K562 (cell line): Measurements from ENCODE around the gene FKBP1B. TPM values are rescaled to one million over a fixed set of nuclear protein-coding genes. Genes with fewer than 3 reads are reported as not detected.

ENCODE experiments used
- ATAC-seq: fragments of 200-7000 bp; cut with Tn5 transposase; 3 replicates; pipeline ENCODE4 v1.9.1; 2020; ENCODE audit warnings: moderate library complexity
- BruUV-seq: library from RNA; stranded (reverse); fragments of 400-500 nt; replicated peaks from 2 replicates; lab custom pipeline; 2021; lab: Mats Ljungman, UMichigan
- CTCF ChIA-PET: fragments of 300-600 bp; formaldehyde crosslinking; extraction: SDS; loops from one replicate; lab custom pipeline; 2021; ENCODE audit warnings: low intra/inter-chr PET ratio; lab: Yijun Ruan, JAX
- POLR2A ChIA-PET: fragments of 300-600, 350-650 bp; sonication (Branson Sonifier 250); formaldehyde crosslinking; extraction: SDS; loops from one replicate; lab custom pipeline; 2021; ENCODE audit warnings: antibody characterized with exemption, inconsistent platforms; lab: Yijun Ruan, JAX
- DNase-seq, 4 experiments: peaks; one replicate each; pipeline versions ENCODE4 v3.0.0 to v3.0.0-alpha.2; 2011 to 2018; ENCODE audit warnings: low spot score in 3 of 4, mixed read lengths in 3 of 4; ENCODE audit errors: extremely low read depth in 1 of 4
- FAIRE-seq: peaks from 2 replicates; lab custom pipeline; 2011; peaks lifted over from hg19 to GRCh38; lab: Jason Lieb, UNC
- H2AFZ ChIP-seq: 2 replicates; pipeline ENCODE4 v1.6.0; 2011; ENCODE audit warnings: low read depth, low read length, control low read depth, inconsistent platforms
- H3K27ac ChIP-seq: fragments of 200-600 bp; 3 replicates; pipeline ENCODE4 v1.8.0; 2011; ENCODE audit warnings: low read depth, mild to moderate bottlenecking, control low read depth, inconsistent platforms, low read length, moderate library complexity, mixed read lengths; ENCODE audit errors: extremely low read depth
- H3K27me3 ChIP-seq, 2 experiments: fragments of 300-600 bp in 1 of 2; 2 replicates in 1 of 2; 3 replicates in 1 of 2; pipeline versions ENCODE4 v1.6.0 to v1.8.0; 2011; ENCODE audit warnings: inconsistent platforms in 2 of 2, low read length in 2 of 2, mild to moderate bottlenecking in 1 of 2, mixed read lengths in 1 of 2, moderate library complexity in 1 of 2; ENCODE audit not compliant: control insufficient read depth in 2 of 2, insufficient read depth in 2 of 2
- H3K36me3 ChIP-seq: fragments of 300-600 bp; 3 replicates; pipeline ENCODE4 v1.8.0; 2011; ENCODE audit warnings: mild to moderate bottlenecking, low read length, inconsistent platforms; ENCODE audit not compliant: control insufficient read depth, insufficient read depth
- H3K4me1 ChIP-seq, 2 experiments: fragments of 200-600 bp in 1 of 2; replicated peaks in 1 of 2; 2 replicates in 1 of 2; 3 replicates in 1 of 2; pipeline versions ENCODE4 v1.5.1 to v1.8.0; 2011; ENCODE audit warnings: inconsistent platforms in 2 of 2, low read length in 2 of 2, mild to moderate bottlenecking in 1 of 2, mixed read lengths in 1 of 2, moderate library complexity in 1 of 2; ENCODE audit not compliant: control insufficient read depth in 2 of 2, insufficient read depth in 2 of 2
- H3K4me2 ChIP-seq: 2 replicates; pipeline ENCODE4 v1.6.1; 2011; ENCODE audit warnings: low read length, control low read depth, inconsistent platforms, mixed read lengths; ENCODE audit not compliant: insufficient read depth
- H3K4me3 ChIP-seq: fragments of 200-600 bp; sonication (generic), shearing (Covaris generic); 2 replicates; pipeline ENCODE4 v1.5.1; 2016; ENCODE audit warnings: control low read depth, inconsistent platforms
- H3K79me2 ChIP-seq: fragments of 200-600 bp; 3 replicates; pipeline ENCODE4 v1.8.0; 2011; ENCODE audit warnings: low read length, inconsistent platforms; ENCODE audit not compliant: control insufficient read depth, insufficient read depth
- H3K9ac ChIP-seq, 2 experiments: 2 replicates each; pipeline versions ENCODE4 v1.6.0 to v1.6.1; 2011; ENCODE audit warnings: low read depth in 2 of 2, low read length in 2 of 2, control low read depth in 1 of 2, inconsistent platforms in 1 of 2, mild to moderate bottlenecking in 1 of 2, mixed read lengths in 1 of 2; ENCODE audit not compliant: insufficient read depth in 1 of 2
- H3K9me1 ChIP-seq: one replicate; pipeline ENCODE4 v1.6.0; 2011; ENCODE audit warnings: inconsistent platforms, mild to moderate bottlenecking, low read length, moderate library complexity; ENCODE audit not compliant: control insufficient read depth, insufficient read depth
- H3K9me3 ChIP-seq: replicated peaks from 2 replicates; pipeline ENCODE4 v1.5.1; 2011; ENCODE audit warnings: low read depth, low read length, inconsistent platforms; ENCODE audit not compliant: control insufficient read depth, insufficient read depth
- H4K20me1 ChIP-seq: replicated peaks from 2 replicates; pipeline ENCODE4 v1.6.1; 2011; ENCODE audit warnings: low read length, inconsistent platforms, mixed read lengths; ENCODE audit not compliant: control insufficient read depth, insufficient read depth
- C11orf30 ChIP-seq: fragments of 450-650 bp; IDR thresholded peaks from 2 replicates; pipeline ENCODE4 v1.6.1; 2016; ENCODE audit warnings: low read depth, mild to moderate bottlenecking
- CBFA2T2 ChIP-seq: fragments of 450-650 bp; conservative IDR thresholded peaks from 2 replicates; pipeline ENCODE4 v1.6.1; 2017; ENCODE audit warnings: mild to moderate bottlenecking
- CBX1 ChIP-seq: sonication (generic); IDR thresholded peaks from 2 replicates; pipeline ENCODE4 v1.6.1; 2016; ENCODE audit warnings: antibody characterized with exemption, low read depth, mild to moderate bottlenecking
- CBX8 ChIP-seq: fragments of 200-600 bp; sonication (generic); IDR thresholded peaks from 2 replicates; pipeline ENCODE4 v1.6.1; 2012; ENCODE audit warnings: borderline replicate concordance, mixed run types, low read depth, mild to moderate bottlenecking, moderate library complexity, mixed read lengths, low read length, control low read depth, inconsistent platforms; ENCODE audit not compliant: poor library complexity, severe bottlenecking; ENCODE audit errors: extremely low read depth
- CREB1 ChIP-seq, 2 experiments: sonication (generic) in 1 of 2; formaldehyde crosslinking in 1 of 2; IDR thresholded peaks; 2 replicates each; pipeline versions ENCODE4 v1.6.1 to v1.8.0; 2012 to 2022; ENCODE audit warnings: inconsistent platforms in 1 of 2, mild to moderate bottlenecking in 1 of 2, missing genetic modification reagents in 1 of 2, moderate library complexity in 1 of 2
- CREM ChIP-seq: IDR thresholded peaks from 2 replicates; pipeline ENCODE4 v1.6.1; 2014; ENCODE audit warnings: antibody characterized with exemption, low read depth
- DMBX1 ChIP-seq: fragments of 250-450 bp; sonication (Bioruptor Pico); IDR thresholded peaks from 2 replicates; pipeline ENCODE4 v1.8.0; 2022; ENCODE audit warnings: inconsistent platforms, mild to moderate bottlenecking, moderate library complexity, borderline replicate concordance
- HDAC2 ChIP-seq: fragments of 450-650 bp; IDR thresholded peaks from 2 replicates; pipeline ENCODE4 v1.6.1; 2016; ENCODE audit warnings: mild to moderate bottlenecking
- MAFF ChIP-seq: IDR thresholded peaks from 2 replicates; pipeline ENCODE4 v1.6.1; 2012; ENCODE audit warnings: low read length, improper control_type of control experiment
- MCM7 ChIP-seq, 2 experiments: fragments of 450-650 bp; IDR thresholded peaks; 2 replicates each; pipeline ENCODE4 v1.6.1; 2016 to 2018
- MEIS2 ChIP-seq: fragments of 450-650 bp; IDR thresholded peaks from 2 replicates; pipeline ENCODE4 v1.6.1; 2014; ENCODE audit warnings: mild to moderate bottlenecking; ENCODE audit not compliant: partially characterized antibody
- NCOA1 ChIP-seq: fragments of 450-650 bp; IDR thresholded peaks from 2 replicates; pipeline ENCODE4 v1.6.1; 2016; ENCODE audit warnings: low read depth
- NFATC3 ChIP-seq: fragments of 450-650 bp; IDR thresholded peaks from 2 replicates; pipeline ENCODE4 v1.6.1; 2017; ENCODE audit warnings: mild to moderate bottlenecking
- STAG1 ChIP-seq: sonication (generic); formaldehyde crosslinking; IDR thresholded peaks from 2 replicates; pipeline ENCODE4 v1.5.0; 2020; ENCODE audit warnings: missing genetic modification reagents, borderline replicate concordance
- ZNF197 ChIP-seq: fragments of 200-800 bp; sonication (Bioruptor generic); IDR thresholded peaks from 2 replicates; pipeline ENCODE4 v1.6.1; 2016; ENCODE audit warnings: low read depth, missing genetic modification characterization, missing compliant biosample characterization
- WGBS: fragments of 100-300 bp; shearing (Covaris generic); methylation state at CpG from one replicate; pipeline ENCODE4 v1.1.6; 2016; ENCODE audit warnings: low coverage, mixed read lengths; ENCODE audit not compliant: insufficient coverage; ENCODE audit errors: missing lambda C conversion rate; 5-methylcytosine and 5-hydroxymethylcytosine counted together
- in situ Hi-C: fragments of 300-500 bp; cut with MboI; formaldehyde crosslinking; loops from 4 replicates; pipeline ENCODE4 v1.15.0; 2018; ENCODE audit warnings: inconsistent platforms, mixed read lengths
- intact Hi-C: fragments of 100-400 bp; cut with micrococcal nuclease; formaldehyde crosslinking; loops from 2 replicates; pipeline ENCODE4 v1.14.2; 2022
- polyA plus RNA-seq, 8 experiments: library from polyadenylated mRNA; depleted of rRNA in 4 of 8; stranded (reverse) in 5 of 8; unstranded in 3 of 8; fragments of >200 nt; fragmentation: Nextera tagmentation in 2 of 8; fragmentation: Illumina TruSeq in 1 of 8; extraction: Ambion mirVana in 2 of 8; extraction: Trizol in 1 of 8; gene quantifications; 2 replicates each; pipeline versions ENCODE4 v1.2.1 to v1.2.3, GENCODE V29; 2011 to 2014; ENCODE audit warnings: inconsistent platforms in 1 of 8, missing spikeins in 1 of 8
- total RNA-seq, 7 experiments: library from RNA; depleted of rRNA in 6 of 7; stranded (reverse); fragments of >200 nt in 6 of 7; fragmentation: Illumina TruSeq in 2 of 7; extraction: Trizol in 2 of 7; gene quantifications; 2 replicates each; pipeline versions ENCODE4 v1.2.1 to v1.2.3, GENCODE V29; 2011 to 2021; ENCODE audit warnings: low replicate concordance in 1 of 7
- TF ChIP-seq, protein P1 (sequence below): fragments of 250-450 bp; sonication (Bioruptor Pico); IDR thresholded peaks from 2 replicates; pipeline ENCODE4 v1.4.0; 2020; ENCODE audit warnings: mild to moderate bottlenecking, moderate library complexity, borderline replicate concordance
- TF ChIP-seq, protein P2 (sequence below): fragments of 450-650 bp; IDR thresholded peaks from 2 replicates; pipeline ENCODE4 v1.7.1; 2018; ENCODE audit warnings: mild to moderate bottlenecking, low read depth; ENCODE audit not compliant: partially characterized antibody

FKBP1B gene
- total and polyA plus RNA-seq, 9 of the 15 experiments (the other 6 are each of a cell fraction or from before 2014, with no cell fraction given), result 0.58 to 9.4 (median 1.6) TPM

- peaks cover 46% of the 10 kb centered on the region for H3K79me2 ChIP-seq
- peak overlapping the region; percentile 93 for H3K4me2 ChIP-seq
- no peak for ATAC-seq
- H2AFZ ChIP-seq, result peak overlapping the region; percentile 0; the same call in 1 of the 2 replicates
- no peaks in the 10 kb centered on the region for H3K27me3 ChIP-seq
- ChIA-PET POLR2A (interaction anchor here (0.7 to 2.1 kb wide), 6 partner anchors 8 to 78 kb away, joined by 3 to 5 read pairs (median 4); no protein-coding TSS in a partner anchor), CTCF (no interaction called here)
- WGBS, result 43% methylated on average over 9 of the region's 9 CpGs
- intact Hi-C loops (loop anchor here (5.0 to 10.0 kb wide), 2 partner anchors 70 to 188 kb away; partner anchors contain the start of gene UBXN2A), in situ Hi-C loops (no loop called here)
- peak overlapping the region; percentile 99 for H3K27ac ChIP-seq
- BruUV-seq, result no TSS peak
- H3K4me1 ChIP-seq, result peaks cover 43 to 64% of the 10 kb centered on the region in 2 experiments
- no peak overlapping the region for H3K4me3 ChIP-seq
- no peak for DNase-seq
- H3K9me1 ChIP-seq, result no peaks in the 10 kb centered on the region
- H3K9me3 ChIP-seq, result no peaks in the 10 kb centered on the region
- H3K9ac ChIP-seq, result peak overlapping the region; percentile 63 to 95; a peak in 3 of 4 replicates
- FAIRE-seq, result peak; percentile 29
- peaks cover 22% of the 10 kb centered on the region for H3K36me3 ChIP-seq
- H4K20me1 ChIP-seq, result no peaks in the 10 kb centered on the region; the same call in 1 of the 2 replicates
- TF ChIP-seq, protein P1, sequence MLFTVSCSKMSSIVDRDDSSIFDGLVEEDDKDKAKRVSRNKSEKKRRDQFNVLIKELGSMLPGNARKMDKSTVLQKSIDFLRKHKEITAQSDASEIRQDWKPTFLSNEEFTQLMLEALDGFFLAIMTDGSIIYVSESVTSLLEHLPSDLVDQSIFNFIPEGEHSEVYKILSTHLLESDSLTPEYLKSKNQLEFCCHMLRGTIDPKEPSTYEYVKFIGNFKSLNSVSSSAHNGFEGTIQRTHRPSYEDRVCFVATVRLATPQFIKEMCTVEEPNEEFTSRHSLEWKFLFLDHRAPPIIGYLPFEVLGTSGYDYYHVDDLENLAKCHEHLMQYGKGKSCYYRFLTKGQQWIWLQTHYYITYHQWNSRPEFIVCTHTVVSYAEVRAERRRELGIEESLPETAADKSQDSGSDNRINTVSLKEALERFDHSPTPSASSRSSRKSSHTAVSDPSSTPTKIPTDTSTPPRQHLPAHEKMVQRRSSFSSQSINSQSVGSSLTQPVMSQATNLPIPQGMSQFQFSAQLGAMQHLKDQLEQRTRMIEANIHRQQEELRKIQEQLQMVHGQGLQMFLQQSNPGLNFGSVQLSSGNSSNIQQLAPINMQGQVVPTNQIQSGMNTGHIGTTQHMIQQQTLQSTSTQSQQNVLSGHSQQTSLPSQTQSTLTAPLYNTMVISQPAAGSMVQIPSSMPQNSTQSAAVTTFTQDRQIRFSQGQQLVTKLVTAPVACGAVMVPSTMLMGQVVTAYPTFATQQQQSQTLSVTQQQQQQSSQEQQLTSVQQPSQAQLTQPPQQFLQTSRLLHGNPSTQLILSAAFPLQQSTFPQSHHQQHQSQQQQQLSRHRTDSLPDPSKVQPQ (CRISPR knock-in tag), result no peak
- TF ChIP-seq, protein P2, sequence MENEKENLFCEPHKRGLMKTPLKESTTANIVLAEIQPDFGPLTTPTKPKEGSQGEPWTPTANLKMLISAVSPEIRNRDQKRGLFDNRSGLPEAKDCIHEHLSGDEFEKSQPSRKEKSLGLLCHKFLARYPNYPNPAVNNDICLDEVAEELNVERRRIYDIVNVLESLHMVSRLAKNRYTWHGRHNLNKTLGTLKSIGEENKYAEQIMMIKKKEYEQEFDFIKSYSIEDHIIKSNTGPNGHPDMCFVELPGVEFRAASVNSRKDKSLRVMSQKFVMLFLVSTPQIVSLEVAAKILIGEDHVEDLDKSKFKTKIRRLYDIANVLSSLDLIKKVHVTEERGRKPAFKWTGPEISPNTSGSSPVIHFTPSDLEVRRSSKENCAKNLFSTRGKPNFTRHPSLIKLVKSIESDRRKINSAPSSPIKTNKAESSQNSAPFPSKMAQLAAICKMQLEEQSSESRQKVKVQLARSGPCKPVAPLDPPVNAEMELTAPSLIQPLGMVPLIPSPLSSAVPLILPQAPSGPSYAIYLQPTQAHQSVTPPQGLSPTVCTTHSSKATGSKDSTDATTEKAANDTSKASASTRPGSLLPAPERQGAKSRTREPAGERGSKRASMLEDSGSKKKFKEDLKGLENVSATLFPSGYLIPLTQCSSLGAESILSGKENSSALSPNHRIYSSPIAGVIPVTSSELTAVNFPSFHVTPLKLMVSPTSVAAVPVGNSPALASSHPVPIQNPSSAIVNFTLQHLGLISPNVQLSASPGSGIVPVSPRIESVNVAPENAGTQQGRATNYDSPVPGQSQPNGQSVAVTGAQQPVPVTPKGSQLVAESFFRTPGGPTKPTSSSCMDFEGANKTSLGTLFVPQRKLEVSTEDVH, result no peak
- TF ChIP-seq C11orf30 (peak; percentile 68; the same call in 1 of the 2 replicates), CREB1 (IDR thresholded peaks at IDR 0.05) (no peak), CREB1 (CRISPR knock-in tag; IDR thresholded peaks at IDR 0.05) (no peak), NFATC3 (no peak), DMBX1 (CRISPR knock-in tag) (no peak), CBFA2T2 (no peak), ZNF197 (CRISPR knock-in tag) (0 out of 2 replicates have a peak, but pooled peaks have one; percentile 31), STAG1 (CRISPR knock-in tag) (no peak), MCM7 (IDR thresholded peaks at IDR 0.05) (no peak), CREM (no peak), CBX1 (no peak), NCOA1 (no peak), MEIS2 (peak; percentile 12), HDAC2 (no peak), MAFF (peak; percentile 44; the same call in 1 of the 2 replicates), CBX8 (no peak)
Observed at GRCh38 chr2:24012521-24013188, 36.9 kb upstream of the FKBP1B start.
